NAMALWA (cell line): ENCODE results near the gene LYZ.

Source experiments
- DNase-seq: peaks from one replicate; pipeline ENCODE4 v3.0.0-alpha.2; 2015; ENCODE audit warnings: low spot score

Gene LYZ

GRCh38 chr12:69338936-69339335 is 9.2 kb upstream of the LYZ start:
- no peak for DNase-seq

- DNase-seq: no peak
Observed at GRCh38 chr12:69339999-69340398, 8.2 kb upstream of the LYZ start.

- no peak for DNase-seq
Observed at GRCh38 chr12:69341328-69341727, 6.9 kb upstream of the LYZ start.

DNA sequence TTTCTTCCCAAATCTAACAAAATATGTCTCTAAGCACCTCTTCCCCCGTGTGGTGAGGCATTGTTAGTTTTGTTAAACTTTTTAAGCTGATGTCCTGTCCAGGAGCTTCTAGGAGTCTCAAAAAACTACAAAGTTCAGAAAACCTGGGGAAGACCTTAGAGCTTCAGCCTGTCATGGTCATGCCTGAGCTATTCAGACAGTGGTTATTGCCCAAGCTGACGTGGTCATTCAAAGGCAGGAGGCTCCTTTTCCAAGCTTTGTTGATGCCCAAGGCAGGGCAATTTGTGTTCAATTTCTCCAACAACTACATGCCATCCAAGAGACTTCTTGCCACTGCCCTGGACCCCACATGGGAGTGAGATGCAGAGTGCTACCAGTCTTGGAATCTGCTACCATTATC is 5.8 kb upstream of the LYZ start:
- no peak for DNase-seq

- no peak for DNase-seq
Observed at GRCh38 chr12:69343357-69343756, 4.8 kb upstream of the LYZ start.

DNA sequence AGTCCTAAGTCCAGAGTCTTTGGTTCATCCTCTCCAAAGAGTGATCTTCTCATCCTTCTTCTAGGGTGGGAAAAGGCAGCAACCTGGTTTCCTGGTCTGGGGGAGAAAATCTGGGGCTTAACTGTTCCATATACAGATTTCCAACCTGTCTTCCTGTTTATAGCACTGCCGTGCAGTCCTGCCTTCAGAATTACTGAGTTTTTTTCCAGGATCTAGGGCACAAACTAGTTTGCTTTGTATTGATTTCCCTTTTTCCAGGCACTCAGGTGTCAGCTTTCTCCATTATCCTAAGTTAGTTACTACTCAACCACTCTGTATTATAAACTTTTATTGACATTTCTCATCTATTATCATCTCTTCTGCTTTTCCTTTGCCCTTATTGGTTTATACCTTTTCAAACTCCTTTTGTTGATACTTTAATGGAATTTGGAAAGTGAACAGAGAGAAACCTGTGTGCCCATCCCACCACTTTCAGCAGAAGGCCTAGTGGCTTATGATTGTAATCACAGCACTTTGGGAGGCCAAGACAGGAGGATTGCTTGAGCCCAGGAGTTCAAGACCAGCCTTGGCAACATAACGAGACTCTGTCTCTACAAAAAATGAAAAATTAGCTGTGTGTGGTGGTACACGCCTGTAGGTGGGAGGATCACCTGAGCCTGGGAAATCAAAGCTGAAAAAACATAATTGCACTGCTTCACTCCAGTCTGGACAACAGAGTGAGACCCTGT is 4.1 kb upstream of the LYZ start:
- no peak for DNase-seq

- DNase-seq: no peak
Observed at GRCh38 chr12:69345077-69345476, 3.1 kb upstream of the LYZ start.

DNA sequence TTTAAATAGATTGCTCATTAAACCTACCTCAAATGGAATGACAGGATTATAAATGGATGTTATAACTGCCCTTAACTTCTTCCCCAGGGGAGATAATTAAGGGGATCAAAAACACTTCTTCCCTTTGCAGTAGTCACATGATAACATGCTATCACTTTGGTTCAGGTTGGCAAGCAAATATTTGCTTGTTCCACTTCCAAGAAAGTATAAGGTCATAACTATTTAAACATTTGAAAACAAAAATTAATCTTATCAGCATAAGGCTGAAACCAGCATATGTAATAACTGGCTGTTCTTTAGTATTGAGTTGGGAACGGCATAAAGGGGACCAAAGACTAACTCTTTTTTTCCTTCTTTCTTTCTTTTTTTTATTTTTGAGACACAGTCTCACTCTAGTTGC is 2.4 kb upstream of the LYZ start:
- no peak for DNase-seq

DNA sequence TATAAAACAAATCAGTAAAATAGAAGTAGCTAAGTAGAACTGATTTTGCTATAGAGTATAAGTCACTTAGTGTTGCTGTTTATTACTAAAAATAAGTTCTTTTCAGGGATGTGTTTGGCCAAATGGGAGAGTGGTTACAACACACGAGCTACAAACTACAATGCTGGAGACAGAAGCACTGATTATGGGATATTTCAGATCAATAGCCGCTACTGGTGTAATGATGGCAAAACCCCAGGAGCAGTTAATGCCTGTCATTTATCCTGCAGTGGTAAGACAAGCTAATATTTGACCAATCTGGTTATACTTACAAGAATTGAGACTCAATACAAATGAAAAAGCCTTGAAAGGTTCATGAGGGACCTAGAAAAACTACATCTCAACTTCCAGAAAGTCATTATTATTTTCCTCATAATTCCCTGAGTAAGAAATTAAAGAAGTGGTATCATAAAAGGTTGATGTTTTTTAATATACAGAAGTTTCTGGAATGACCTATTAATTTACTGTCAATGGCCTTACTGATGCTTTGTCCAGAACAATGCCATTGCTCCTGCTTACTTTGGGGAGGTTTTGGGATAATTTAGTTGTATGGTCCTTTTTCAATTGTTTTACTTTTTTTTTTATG is 1.9 kb downstream of the LYZ start:
- DNase-seq: no peak

- DNase-seq: no peak
Observed at GRCh38 chr12:69350777-69351176, 2.6 kb downstream of the LYZ start.

- no peak for DNase-seq
Observed at GRCh38 chr12:69351462-69352236, 3.5 kb downstream of the LYZ start.

DNA sequence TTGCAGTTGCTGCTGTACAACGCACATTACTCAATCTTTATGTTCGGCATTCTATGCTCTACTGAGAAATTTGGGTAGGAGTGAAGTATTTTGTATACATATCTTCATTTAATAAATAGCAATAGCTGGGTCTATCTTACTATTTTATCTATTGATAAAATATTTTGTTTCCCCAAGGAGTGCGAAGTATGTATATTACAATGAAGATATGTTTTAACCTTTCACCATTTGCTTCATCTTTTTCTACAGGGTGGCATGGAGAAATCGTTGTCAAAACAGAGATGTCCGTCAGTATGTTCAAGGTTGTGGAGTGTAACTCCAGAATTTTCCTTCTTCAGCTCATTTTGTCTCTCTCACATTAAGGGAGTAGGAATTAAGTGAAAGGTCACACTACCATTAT is 4.7 kb downstream of the LYZ start:
- DNase-seq: no peak

DNA sequence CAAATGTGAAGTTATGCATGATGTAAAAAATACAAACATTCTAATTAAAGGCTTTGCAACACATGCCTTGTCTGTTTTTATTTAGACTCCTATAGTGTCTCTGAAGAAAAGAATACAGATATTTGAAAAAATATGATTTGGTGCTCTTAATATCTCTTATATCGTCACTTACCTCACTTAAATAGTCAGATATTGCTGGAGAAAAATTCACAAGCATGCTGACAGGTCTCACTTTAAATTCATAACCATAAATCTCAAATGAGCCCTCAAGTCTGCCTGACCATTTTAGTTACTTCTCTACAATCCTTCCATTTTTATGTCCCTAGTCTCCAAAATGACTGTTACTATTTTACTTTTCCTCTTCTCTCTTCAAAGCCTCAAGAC is 6.0 kb downstream of the LYZ start:
- DNase-seq: no peak

DNA sequence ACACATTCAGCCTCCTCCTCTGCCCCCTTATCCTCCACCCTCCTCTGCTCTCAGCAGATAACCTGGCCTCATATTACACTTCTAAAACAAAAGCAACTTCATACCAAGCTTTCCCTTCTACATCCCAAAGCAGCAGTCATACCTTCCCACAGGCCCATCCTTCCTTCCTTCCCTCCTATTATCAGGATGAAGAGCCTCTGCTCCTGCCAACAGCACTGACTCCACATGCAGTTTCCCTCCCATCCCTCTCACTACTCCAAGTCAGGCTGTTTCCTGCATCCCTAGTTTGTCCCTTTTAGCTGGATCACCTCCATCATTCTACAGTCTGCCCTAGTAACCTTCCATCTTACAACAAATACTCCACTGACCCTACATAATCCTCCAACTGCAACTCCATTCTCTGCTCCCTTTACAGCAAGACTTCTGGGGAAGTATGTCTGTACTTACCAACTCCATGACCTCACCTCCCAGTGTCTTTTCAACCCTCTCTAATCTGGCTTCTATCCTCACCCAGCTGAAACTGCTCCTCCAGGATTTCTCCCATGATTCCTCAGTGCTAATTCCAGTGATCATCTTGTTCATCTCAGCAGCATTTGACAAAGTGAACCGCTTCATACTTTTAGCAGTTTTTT is 6.5 kb downstream of the LYZ start:
- no peak for DNase-seq

- DNase-seq: no peak
Observed at GRCh38 chr12:69355363-69356028, 7.3 kb downstream of the LYZ start.

DNA sequence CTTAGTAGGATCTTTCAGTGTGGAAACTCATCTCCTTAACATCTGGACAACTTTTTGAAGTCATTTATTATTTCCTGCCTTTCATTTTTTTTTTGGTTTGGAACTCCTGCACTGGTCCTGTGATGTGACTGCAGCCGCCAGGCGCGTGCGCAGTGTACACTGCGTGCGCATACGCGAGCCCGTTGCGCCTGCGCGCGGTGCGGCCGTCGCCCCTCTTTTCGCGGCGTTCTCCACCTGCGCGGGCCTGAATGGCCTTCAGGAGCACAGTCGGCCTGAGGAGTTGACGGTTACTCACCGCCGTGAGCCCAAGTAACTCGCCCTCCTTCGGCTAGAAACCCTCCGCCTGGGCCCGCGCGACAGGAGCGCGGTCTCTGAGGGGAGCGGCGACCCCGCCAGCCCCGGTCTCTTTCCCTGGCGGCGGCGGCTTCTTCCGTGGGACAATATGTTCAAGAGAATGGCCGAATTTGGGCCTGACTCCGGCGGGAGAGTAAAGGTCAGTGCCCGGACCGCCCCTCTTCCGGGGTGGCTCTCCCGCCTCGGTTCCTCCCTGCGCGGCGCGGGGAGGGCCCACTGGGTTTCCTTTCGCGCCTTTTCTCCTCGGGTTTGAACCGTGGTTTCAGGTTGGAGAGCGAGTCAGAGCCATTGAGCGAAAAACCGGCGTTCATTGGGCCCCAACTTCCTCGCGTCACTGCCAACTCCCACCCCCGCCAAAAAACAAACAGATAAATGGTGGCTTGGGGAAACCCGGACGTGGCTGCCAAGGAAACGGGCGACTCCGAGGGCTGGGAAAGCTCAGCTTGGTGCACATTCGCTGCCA is 11.6 kb downstream of the LYZ start, which contains the start of gene YEATS4:
YEATS4 (plus strand) TSS at position 213 of the 817 bp plus-strand sequence; CDS start at position 443, 230 bp downstream.
- peak; percentile 93 for DNase-seq

DNA sequence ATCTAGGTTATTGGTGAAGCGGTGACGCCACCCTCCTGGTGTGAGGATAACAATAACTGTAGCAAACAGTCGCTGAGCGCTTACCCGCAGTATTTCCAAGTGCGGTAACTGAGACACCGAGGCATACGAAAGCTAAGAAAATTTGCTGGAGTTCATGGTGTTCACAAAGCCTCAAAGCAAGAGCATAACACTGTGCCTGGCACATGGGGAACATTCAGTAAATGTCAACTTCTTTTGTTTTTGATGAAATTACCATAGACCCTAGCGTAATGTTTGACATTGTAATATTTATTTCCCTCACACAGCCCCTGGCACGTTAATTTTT is 12.1 kb downstream of the LYZ start:
- no peak for DNase-seq

- no peak for DNase-seq
Observed at GRCh38 chr12:69366796-69367195, 18.6 kb downstream of the LYZ start.

- DNase-seq: no peak
Observed at GRCh38 chr12:69368171-69368570, 20.0 kb downstream of the LYZ start.

GRCh38 chr12:69383074-69383473 is 34.9 kb downstream of the LYZ start:
- DNase-seq: no peak

- no peak for DNase-seq
Observed at GRCh38 chr12:69385038-69385437, 36.9 kb downstream of the LYZ start.
